B cell (primary cell): ENCODE data around the gene TIMP2.

Experiments used
- CTCF ChIP-seq: fragments of 200-600 bp; IDR thresholded peaks from one replicate; pipeline ENCODE4 v1.8.0; 2022; ENCODE audit warnings: antibody characterized with exemption, mild to moderate bottlenecking
- EZH2 ChIP-seq: IDR thresholded peaks from 2 replicates; pipeline ENCODE4 v1.6.1; 2012; ENCODE audit warnings: borderline replicate concordance, low read depth, mild to moderate bottlenecking, moderate library complexity, low read length; ENCODE audit not compliant: insufficient read depth, poor library complexity, severe bottlenecking

- TF ChIP-seq CTCF (no peak), EZH2 (no peak)
These were observed 105.8 kb downstream of the TIMP2 start for GRCh38 chr17:78819402-78819801.
